ENCODE data around the gene CCSER1.
A peak's percentile ranks its signal among the peaks of the same experiment; 100 is the strongest.

The CCSER1 gene

DNA sequence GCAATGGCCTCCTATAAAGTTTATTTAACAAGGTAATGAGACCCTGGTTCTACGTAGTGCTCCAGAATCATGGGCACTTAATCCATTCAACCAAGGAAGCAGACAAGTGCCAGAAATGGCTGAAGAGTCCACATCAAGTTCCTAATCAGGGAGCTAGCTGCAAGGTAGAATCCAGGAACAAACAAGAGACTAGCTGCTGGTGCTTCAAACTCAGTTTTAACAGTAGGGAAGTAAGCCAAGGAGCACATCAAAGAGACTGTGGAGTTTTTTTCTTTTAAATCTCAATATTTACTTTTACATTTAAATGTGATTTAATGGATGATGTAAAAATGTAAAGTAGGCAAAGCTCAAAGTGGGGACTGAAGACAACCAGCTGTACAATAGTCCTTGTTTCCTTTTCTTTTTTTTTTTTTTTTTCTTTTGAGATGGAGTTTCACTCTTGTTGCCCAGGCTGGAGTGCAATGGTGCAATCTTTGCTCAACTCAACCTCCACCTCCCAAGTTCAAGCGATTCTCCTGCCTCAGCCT lies 630.4 kb downstream of the CCSER1 start:
- WGBS, 2 donors (ENCODE audit: extremely low coverage in 2 of 2, insufficient read length in 2 of 2, insufficient replicate concordance in 1 of 2): no CpG with 5 or more reads among the region's 2 CpGs
- no peak overlapping the region for H4K91ac ChIP-seq (ENCODE audit: low read depth, low read length, poor library complexity)
- H2BK12ac ChIP-seq (ENCODE audit: low read length): no peak overlapping the region
- no peak overlapping the region for H3K4me3 ChIP-seq (ENCODE audit: low read length in 2 of 2)
- no peak overlapping the region for H2BK15ac ChIP-seq (ENCODE audit: low read length)
- H3K27me3 ChIP-seq (ENCODE audit: control insufficient read depth in 3 of 3, insufficient read depth in 3 of 3, low read depth in 1 of 3, low read length in 3 of 3): no peaks in the 10 kb centered on the region
- no peak for DNase-seq (ENCODE audit: low spot score)
- H3K79me1 ChIP-seq (ENCODE audit: low read depth, low read length): no peaks in the 10 kb centered on the region
- no peak overlapping the region for H2BK120ac ChIP-seq (ENCODE audit: low read depth, low read length)
- H3K4ac ChIP-seq (ENCODE audit: low read length): no peak overlapping the region
- H4K8ac ChIP-seq (ENCODE audit: low read depth, low read length): no peak overlapping the region
- H3K27ac ChIP-seq (replicated peaks; ENCODE audit: low read length): no peak overlapping the region
- H3K23ac ChIP-seq (ENCODE audit: low read depth, low read length, poor library complexity): no peak overlapping the region
- no peaks in the 10 kb centered on the region for H3K36me3 ChIP-seq (replicated peaks in 1 of 2; ENCODE audit: control insufficient read depth in 2 of 2, insufficient read depth in 2 of 2, low read length in 2 of 2)
- H3K9ac ChIP-seq (ENCODE audit: low read depth, low read length, poor library complexity): no peak overlapping the region
- H3K4me2 ChIP-seq (ENCODE audit: insufficient read depth, low read length, poor library complexity, severe bottlenecking): no peak overlapping the region
- H3K14ac ChIP-seq (ENCODE audit: low read length): no peak overlapping the region
- H3K9me3 ChIP-seq (replicated peaks in 1 of 2; ENCODE audit: control insufficient read depth in 2 of 2, insufficient read depth in 1 of 2, low read depth in 1 of 2, low read length in 2 of 2): no peaks in the 10 kb centered on the region
- H3K18ac ChIP-seq (ENCODE audit: low read length): no peak overlapping the region
- H2BK5ac ChIP-seq (ENCODE audit: low read length): no peak overlapping the region
- H2AK5ac ChIP-seq (ENCODE audit: low read depth, low read length): no peak overlapping the region
- H3K4me1 ChIP-seq (ENCODE audit: control insufficient read depth in 2 of 2, insufficient read depth in 1 of 2, low read depth in 1 of 2, low read length in 2 of 2): no peaks in the 10 kb centered on the region
- H2AFZ ChIP-seq (ENCODE audit: low read length): peak overlapping the region; percentile 2

DNA sequence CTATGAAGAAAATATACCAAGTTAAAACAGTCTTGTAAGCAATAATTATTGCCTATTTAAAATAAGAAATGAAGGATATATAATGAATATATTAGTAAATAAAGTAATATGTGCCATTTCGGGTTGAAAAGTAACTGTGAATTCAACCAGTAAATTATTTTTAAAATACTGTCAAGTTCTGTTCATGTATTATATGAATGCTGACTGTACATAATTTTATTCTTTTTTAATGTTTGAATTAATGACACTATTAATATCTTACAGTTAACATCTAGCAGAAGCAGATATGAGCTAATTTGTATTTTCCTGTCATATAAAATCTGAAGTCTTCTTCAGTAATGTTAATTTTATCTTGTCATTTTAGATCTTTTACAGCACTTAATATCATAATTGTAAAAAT lies 632.9 kb downstream of the CCSER1 start:
- H3K23ac ChIP-seq (ENCODE audit: low read depth, low read length, poor library complexity): no peak overlapping the region
- no peaks in the 10 kb centered on the region for H3K4me1 ChIP-seq (ENCODE audit: control insufficient read depth in 2 of 2, insufficient read depth in 1 of 2, low read depth in 1 of 2, low read length in 2 of 2)
- H2AK5ac ChIP-seq (ENCODE audit: low read depth, low read length): no peak overlapping the region
- no peak for DNase-seq (ENCODE audit: low spot score)
- H4K91ac ChIP-seq (ENCODE audit: low read depth, low read length, poor library complexity): no peak overlapping the region
- no peak overlapping the region for H3K27ac ChIP-seq (replicated peaks; ENCODE audit: low read length)
- H3K4me3 ChIP-seq (ENCODE audit: low read length in 2 of 2): no peak overlapping the region
- no peak overlapping the region for H3K9ac ChIP-seq (ENCODE audit: low read depth, low read length, poor library complexity)
- no CpG with 5 or more reads among the region's 1 CpG for WGBS, 2 donors (ENCODE audit: extremely low coverage in 2 of 2, insufficient read length in 2 of 2, insufficient replicate concordance in 1 of 2)
- no peaks in the 10 kb centered on the region for H3K27me3 ChIP-seq (ENCODE audit: control insufficient read depth in 3 of 3, insufficient read depth in 3 of 3, low read depth in 1 of 3, low read length in 3 of 3)
- no peak overlapping the region for H2BK120ac ChIP-seq (ENCODE audit: low read depth, low read length)
- no peaks in the 10 kb centered on the region for H3K9me3 ChIP-seq (replicated peaks in 1 of 2; ENCODE audit: control insufficient read depth in 2 of 2, insufficient read depth in 1 of 2, low read depth in 1 of 2, low read length in 2 of 2)
- no peak overlapping the region for H3K4ac ChIP-seq (ENCODE audit: low read length)
- no peak overlapping the region for H2BK12ac ChIP-seq (ENCODE audit: low read length)
- no peak overlapping the region for H2AFZ ChIP-seq (ENCODE audit: low read length)
- no peak overlapping the region for H3K14ac ChIP-seq (ENCODE audit: low read length)
- no peak overlapping the region for H3K18ac ChIP-seq (ENCODE audit: low read length)
- H2BK15ac ChIP-seq (ENCODE audit: low read length): no peak overlapping the region
- no peaks in the 10 kb centered on the region for H3K36me3 ChIP-seq (replicated peaks in 1 of 2; ENCODE audit: control insufficient read depth in 2 of 2, insufficient read depth in 2 of 2, low read length in 2 of 2)
- H2BK5ac ChIP-seq (ENCODE audit: low read length): no peak overlapping the region
- H3K4me2 ChIP-seq (ENCODE audit: insufficient read depth, low read length, poor library complexity, severe bottlenecking): no peak overlapping the region
- H4K8ac ChIP-seq (ENCODE audit: low read depth, low read length): no peak overlapping the region
- no peaks in the 10 kb centered on the region for H3K79me1 ChIP-seq (ENCODE audit: low read depth, low read length)

DNA sequence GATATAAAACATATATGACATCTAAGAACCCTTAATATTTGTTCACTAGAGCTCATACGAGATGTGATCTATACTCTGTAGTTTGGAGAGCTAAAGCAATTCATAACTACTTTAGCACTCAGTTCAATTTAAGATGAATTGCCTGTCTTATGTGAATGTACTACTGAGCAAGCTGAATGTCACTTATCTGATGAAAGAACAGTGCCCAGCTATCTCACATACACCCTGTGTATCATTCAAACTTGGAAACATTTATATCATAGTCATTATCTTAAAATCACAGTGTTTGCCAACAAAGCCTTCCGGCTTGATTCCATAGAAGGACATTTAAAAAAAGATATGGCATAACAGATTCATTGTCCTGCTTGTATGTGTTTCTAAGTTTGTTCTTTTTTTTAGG lies 639.6 kb downstream of the CCSER1 start:
- H3K9ac ChIP-seq (ENCODE audit: low read depth, low read length, poor library complexity): no peak overlapping the region
- no peak overlapping the region for H3K18ac ChIP-seq (ENCODE audit: low read length)
- H3K14ac ChIP-seq (ENCODE audit: low read length): no peak overlapping the region
- H2BK15ac ChIP-seq (ENCODE audit: low read length): no peak overlapping the region
- H3K4me3 ChIP-seq (ENCODE audit: low read length in 2 of 2): no peak overlapping the region
- H3K4ac ChIP-seq (ENCODE audit: low read length): no peak overlapping the region
- H2BK5ac ChIP-seq (ENCODE audit: low read length): no peak overlapping the region
- no peak overlapping the region for H4K8ac ChIP-seq (ENCODE audit: low read depth, low read length)
- no peak overlapping the region for H2AFZ ChIP-seq (ENCODE audit: low read length)
- H3K4me2 ChIP-seq (ENCODE audit: insufficient read depth, low read length, poor library complexity, severe bottlenecking): no peak overlapping the region
- H3K36me3 ChIP-seq (replicated peaks in 1 of 2; ENCODE audit: control insufficient read depth in 2 of 2, insufficient read depth in 2 of 2, low read length in 2 of 2): no peaks in the 10 kb centered on the region
- H2BK12ac ChIP-seq (ENCODE audit: low read length): no peak overlapping the region
- H3K9me3 ChIP-seq (replicated peaks in 1 of 2; ENCODE audit: control insufficient read depth in 2 of 2, insufficient read depth in 1 of 2, low read depth in 1 of 2, low read length in 2 of 2): no peaks in the 10 kb centered on the region
- H3K79me1 ChIP-seq (ENCODE audit: low read depth, low read length): no peaks in the 10 kb centered on the region
- H2AK5ac ChIP-seq (ENCODE audit: low read depth, low read length): no peak overlapping the region
- no peak overlapping the region for H2BK120ac ChIP-seq (ENCODE audit: low read depth, low read length)
- no peak overlapping the region for H4K91ac ChIP-seq (ENCODE audit: low read depth, low read length, poor library complexity)
- H3K23ac ChIP-seq (ENCODE audit: low read depth, low read length, poor library complexity): no peak overlapping the region
- no peaks in the 10 kb centered on the region for H3K4me1 ChIP-seq (ENCODE audit: control insufficient read depth in 2 of 2, insufficient read depth in 1 of 2, low read depth in 1 of 2, low read length in 2 of 2)
- WGBS, 2 donors (ENCODE audit: extremely low coverage in 2 of 2, insufficient read length in 2 of 2, insufficient replicate concordance in 1 of 2): no CpG with 5 or more reads among the region's 2 CpGs
- H3K27ac ChIP-seq (replicated peaks; ENCODE audit: low read length): no peak overlapping the region
- DNase-seq (ENCODE audit: low spot score): no peak
- no peaks in the 10 kb centered on the region for H3K27me3 ChIP-seq (ENCODE audit: control insufficient read depth in 3 of 3, insufficient read depth in 3 of 3, low read depth in 1 of 3, low read length in 3 of 3)

DNA sequence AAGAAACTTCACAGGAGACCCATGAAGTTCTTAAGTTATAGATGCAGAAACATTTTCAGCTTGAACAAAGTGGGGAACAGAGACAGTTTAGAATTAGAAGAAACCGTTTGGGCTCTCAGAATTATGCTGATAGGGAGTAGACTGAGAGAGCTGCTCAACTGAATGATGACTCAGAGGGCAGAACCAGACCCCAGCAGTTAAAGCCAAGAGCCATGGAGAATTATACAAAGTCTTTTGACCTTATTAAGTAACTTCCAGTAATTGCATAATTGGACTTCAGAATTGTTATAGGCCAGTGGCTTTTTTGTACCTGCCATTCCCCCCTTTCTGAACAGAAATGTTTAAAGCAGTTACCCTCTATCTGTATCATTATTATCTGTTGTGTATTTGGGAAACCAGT lies 642.1 kb downstream of the CCSER1 start:
- Histone ChIP-seq H3K4me2 (ENCODE audit: insufficient read depth, low read length, poor library complexity, severe bottlenecking) (no peak overlapping the region), H3K79me1 (ENCODE audit: low read depth, low read length) (no peaks in the 10 kb centered on the region), H2BK15ac (ENCODE audit: low read length) (no peak overlapping the region), H2AK5ac (ENCODE audit: low read depth, low read length) (no peak overlapping the region), H3K27ac (replicated peaks; ENCODE audit: low read length) (no peak overlapping the region), H3K9ac (ENCODE audit: low read depth, low read length, poor library complexity) (no peak overlapping the region), H3K23ac (ENCODE audit: low read depth, low read length, poor library complexity) (no peak overlapping the region), H2AFZ (ENCODE audit: low read length) (no peak overlapping the region), H3K14ac (ENCODE audit: low read length) (no peak overlapping the region), H3K27me3 (ENCODE audit: control insufficient read depth in 3 of 3, insufficient read depth in 3 of 3, low read depth in 1 of 3, low read length in 3 of 3) (no peaks in the 10 kb centered on the region), H2BK5ac (ENCODE audit: low read length) (no peak overlapping the region), H2BK120ac (ENCODE audit: low read depth, low read length) (no peak overlapping the region), H3K9me3 (replicated peaks in 1 of 2; ENCODE audit: control insufficient read depth in 2 of 2, insufficient read depth in 1 of 2, low read depth in 1 of 2, low read length in 2 of 2) (no peaks in the 10 kb centered on the region), H2BK12ac (ENCODE audit: low read length) (no peak overlapping the region), H3K4me3 (ENCODE audit: low read length in 2 of 2) (no peak overlapping the region), H4K91ac (ENCODE audit: low read depth, low read length, poor library complexity) (no peak overlapping the region), H3K4ac (ENCODE audit: low read length) (no peak overlapping the region), H3K36me3 (replicated peaks in 1 of 2; ENCODE audit: control insufficient read depth in 2 of 2, insufficient read depth in 2 of 2, low read length in 2 of 2) (no peaks in the 10 kb centered on the region), H4K8ac (ENCODE audit: low read depth, low read length) (no peak overlapping the region), H3K4me1 (ENCODE audit: control insufficient read depth in 2 of 2, insufficient read depth in 1 of 2, low read depth in 1 of 2, low read length in 2 of 2) (no peaks in the 10 kb centered on the region), H3K18ac (ENCODE audit: low read length) (no peak overlapping the region)
- WGBS, 2 donors (ENCODE audit: extremely low coverage in 2 of 2, insufficient read length in 2 of 2, insufficient replicate concordance in 1 of 2): no CpG with 5 or more reads among the region's 1 CpG
- DNase-seq (ENCODE audit: low spot score): no peak
